ENCODE measurements around the gene WDR27. TPM values are rescaled to one million over a fixed set of nuclear protein-coding genes. Genes with fewer than 3 reads are reported as not detected.

WDR27 gene
- total RNA-seq, 3 donors from 2014 or later (not counting 1 experiment from before 2014, with no cell fraction given) = 12.7 to 31.0 (median 25.3) TPM

GRCh38 chr6:169651498-169651897 lies 50.3 kb downstream of the WDR27 start:
- DNase-seq (no peak), ATAC-seq (no peak)
- Histone ChIP-seq H3K4me1 (ENCODE audit: control insufficient read depth, insufficient read depth, low read length) (peaks cover 10% of the 10 kb centered on the region), H3K4me3 (ENCODE audit: low read length) (no peak overlapping the region), H3K36me3 (ENCODE audit: control insufficient read depth, insufficient read depth, low read length) (no peaks in the 10 kb centered on the region), H3K9me3 (ENCODE audit: control insufficient read depth, insufficient read depth, low read length) (no peaks in the 10 kb centered on the region), H3K27me3 (ENCODE audit: control insufficient read depth, insufficient read depth, low read length) (no peaks in the 10 kb centered on the region), H3K27ac (ENCODE audit: low read length) (no peak overlapping the region)
- H3K36me3 Mint-ChIP-seq = no peaks in the 10 kb centered on the region
- no peaks in the 10 kb centered on the region for H3K9me3 Mint-ChIP-seq
- no peak overlapping the region for H3K27ac Mint-ChIP-seq
- 95% methylated on average over 12 of the region's 12 CpGs for WGBS (ENCODE audit: insufficient coverage)
- TF ChIP-seq CTCF (IDR thresholded peaks at IDR 0.05) = no peak
- no peak overlapping the region for H3K4me3 Mint-ChIP-seq
- intact Hi-C loops (cut with micrococcal nuclease) = no loop called here
- H3K27me3 Mint-ChIP-seq (ENCODE audit: low read depth in 2 of 2) = no peaks in the 10 kb centered on the region
- H3K4me1 Mint-ChIP-seq = peaks cover 11 to 16% of the 10 kb centered on the region in 2 donors

DNA sequence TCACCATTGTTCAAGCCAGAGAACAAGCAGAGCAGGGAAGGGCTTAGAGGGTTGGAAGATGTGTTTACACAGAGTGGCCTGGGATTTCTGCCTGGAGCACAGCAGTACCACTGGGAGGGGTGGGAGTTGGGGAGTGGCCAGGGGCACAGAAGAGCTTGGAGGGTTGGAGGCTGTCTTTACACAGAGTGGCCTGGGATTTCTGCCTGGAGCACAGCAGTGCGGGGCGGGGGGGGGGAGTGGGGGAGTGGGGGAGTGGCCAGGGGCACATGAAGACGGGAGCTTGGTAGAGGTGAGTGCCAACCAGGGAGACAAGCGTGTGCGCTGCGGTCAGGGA lies 50.9 kb downstream of the WDR27 start:
- no peaks in the 10 kb centered on the region for H3K27me3 Mint-ChIP-seq (ENCODE audit: low read depth in 2 of 2)
- H3K4me1 Mint-ChIP-seq = peaks cover 11 to 16% of the 10 kb centered on the region in 2 donors
- H3K27ac Mint-ChIP-seq = no peak overlapping the region
- no peak for DNase-seq
- Histone ChIP-seq H3K9me3 (ENCODE audit: control insufficient read depth, insufficient read depth, low read length) (no peaks in the 10 kb centered on the region), H3K4me1 (ENCODE audit: control insufficient read depth, insufficient read depth, low read length) (peaks cover 10% of the 10 kb centered on the region), H3K27ac (ENCODE audit: low read length) (no peak overlapping the region), H3K36me3 (ENCODE audit: control insufficient read depth, insufficient read depth, low read length) (no peaks in the 10 kb centered on the region), H3K4me3 (ENCODE audit: low read length) (no peak overlapping the region), H3K27me3 (ENCODE audit: control insufficient read depth, insufficient read depth, low read length) (no peaks in the 10 kb centered on the region)
- 98% methylated on average over 6 of the region's 6 CpGs for WGBS (ENCODE audit: insufficient coverage)
- no peak for TF ChIP-seq CTCF (IDR thresholded peaks at IDR 0.05)
- no peaks in the 10 kb centered on the region for H3K36me3 Mint-ChIP-seq
- H3K4me3 Mint-ChIP-seq = no peak overlapping the region
- H3K9me3 Mint-ChIP-seq = no peaks in the 10 kb centered on the region
- ATAC-seq = no peak
- intact Hi-C loops (cut with micrococcal nuclease) = no loop called here

DNA sequence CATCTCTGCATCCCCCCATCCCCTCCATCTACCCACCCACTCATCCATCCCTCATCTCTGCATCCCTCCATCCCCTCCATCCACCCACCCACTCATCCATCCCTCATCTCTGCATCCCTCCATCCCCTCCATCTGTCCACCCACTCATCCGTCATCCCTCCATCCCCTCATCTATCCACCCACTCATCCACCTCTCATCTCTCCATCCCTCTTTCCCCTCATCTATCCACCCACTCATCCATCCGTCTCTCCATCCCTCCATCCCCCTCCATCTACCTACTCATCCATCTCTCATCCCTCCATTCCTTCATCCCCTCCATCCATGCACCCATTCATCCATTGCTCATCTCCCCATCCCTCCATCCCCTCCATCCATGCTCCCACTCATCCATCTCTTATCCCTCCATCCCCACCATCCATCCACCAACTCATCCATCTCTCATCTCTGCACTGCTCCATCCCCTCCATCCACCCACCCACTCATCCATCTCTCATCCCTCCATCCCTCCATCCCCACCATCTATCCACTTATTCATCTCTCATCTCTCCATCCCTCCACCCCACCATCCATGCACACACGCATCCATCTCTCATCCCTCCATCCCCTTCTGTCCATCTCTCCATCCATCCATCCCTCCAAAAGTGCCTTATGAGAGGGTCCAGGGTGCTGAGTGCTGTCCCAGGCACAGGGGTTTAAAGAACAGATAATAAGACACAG lies 51.4 kb downstream of the WDR27 start:
- 95% methylated on average over 3 of the region's 3 CpGs for WGBS (ENCODE audit: insufficient coverage)
- no peak for TF ChIP-seq CTCF (IDR thresholded peaks at IDR 0.05)
- intact Hi-C loops (cut with micrococcal nuclease) = no loop called here
- Histone ChIP-seq H3K36me3 (ENCODE audit: control insufficient read depth, insufficient read depth, low read length) (no peaks in the 10 kb centered on the region), H3K4me3 (ENCODE audit: low read length) (no peak overlapping the region), H3K27me3 (ENCODE audit: control insufficient read depth, insufficient read depth, low read length) (no peaks in the 10 kb centered on the region), H3K4me1 (ENCODE audit: control insufficient read depth, insufficient read depth, low read length) (peaks cover 7% of the 10 kb centered on the region), H3K27ac (ENCODE audit: low read length) (no peak overlapping the region), H3K9me3 (ENCODE audit: control insufficient read depth, insufficient read depth, low read length) (no peaks in the 10 kb centered on the region)
- H3K27me3 Mint-ChIP-seq (ENCODE audit: low read depth in 2 of 2) = no peaks in the 10 kb centered on the region
- no peaks in the 10 kb centered on the region for H3K9me3 Mint-ChIP-seq
- H3K36me3 Mint-ChIP-seq = no peaks in the 10 kb centered on the region
- H3K4me1 Mint-ChIP-seq = peaks cover 11 to 16% of the 10 kb centered on the region in 2 donors
- no peak overlapping the region for H3K27ac Mint-ChIP-seq
- H3K4me3 Mint-ChIP-seq = no peak overlapping the region
- ATAC-seq (no peak), DNase-seq (no peak)

- peaks cover under 1% of the 10 kb centered on the region for H3K4me1 ChIP-seq (ENCODE audit: control insufficient read depth, insufficient read depth, low read length)
- no peaks in the 10 kb centered on the region for H3K36me3 ChIP-seq (ENCODE audit: control insufficient read depth, insufficient read depth, low read length)
- no peaks in the 10 kb centered on the region for H3K27me3 ChIP-seq (ENCODE audit: control insufficient read depth, insufficient read depth, low read length)
- no peak for TF ChIP-seq CTCF (IDR thresholded peaks at IDR 0.05)
- Mint-ChIP-seq H3K9me3 (no peaks in the 10 kb centered on the region), H3K27ac (no peak overlapping the region), H3K27me3 (ENCODE audit: low read depth in 2 of 2) (no peaks in the 10 kb centered on the region), H3K36me3 (no peaks in the 10 kb centered on the region), H3K4me1 (peaks cover 0 to 1% of the 10 kb centered on the region in 2 donors), H3K4me3 (no peak overlapping the region)
- H3K9me3 ChIP-seq (ENCODE audit: control insufficient read depth, insufficient read depth, low read length) = no peaks in the 10 kb centered on the region
- no peak for DNase-seq
- intact Hi-C loops (cut with micrococcal nuclease) = no loop called here
- WGBS (ENCODE audit: insufficient coverage) = 96% methylated on average over 7 of the region's 9 CpGs
- ATAC-seq = no peak
- H3K4me3 ChIP-seq (ENCODE audit: low read length) = no peak overlapping the region
- no peak overlapping the region for H3K27ac ChIP-seq (ENCODE audit: low read length)
These were observed 53.2 kb downstream of the WDR27 start for GRCh38 chr6:169648617-169649016.

All from natural killer cell (primary cell).